ENCODE results near the gene TRIL. TPM values are rescaled to one million over a fixed set of nuclear protein-coding genes. Genes with fewer than 3 reads are reported as not detected.

Gene TRIL
- polyA plus RNA-seq, 3 donors: not detected

DNA sequence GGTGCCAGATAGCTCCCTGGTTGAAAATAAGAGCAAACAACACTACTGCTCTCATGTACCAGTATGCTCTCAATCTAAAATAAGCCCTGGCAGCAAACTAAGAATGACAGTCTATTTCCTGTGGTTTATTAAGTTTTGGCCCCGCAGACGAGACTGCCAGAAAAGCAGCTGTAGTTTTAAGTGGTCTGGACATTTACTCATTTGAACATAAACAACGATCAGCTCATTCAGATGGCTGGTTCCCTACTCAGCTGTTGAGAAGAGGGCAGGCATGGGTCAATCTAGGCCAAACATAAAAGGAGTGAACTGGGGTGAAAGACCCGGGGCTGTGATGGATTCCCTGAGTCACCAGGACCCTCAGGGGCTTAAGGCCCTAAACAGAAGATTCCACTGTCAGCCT, 4.5 kb downstream of the TRIL start:
- TF ChIP-seq, protein P1, sequence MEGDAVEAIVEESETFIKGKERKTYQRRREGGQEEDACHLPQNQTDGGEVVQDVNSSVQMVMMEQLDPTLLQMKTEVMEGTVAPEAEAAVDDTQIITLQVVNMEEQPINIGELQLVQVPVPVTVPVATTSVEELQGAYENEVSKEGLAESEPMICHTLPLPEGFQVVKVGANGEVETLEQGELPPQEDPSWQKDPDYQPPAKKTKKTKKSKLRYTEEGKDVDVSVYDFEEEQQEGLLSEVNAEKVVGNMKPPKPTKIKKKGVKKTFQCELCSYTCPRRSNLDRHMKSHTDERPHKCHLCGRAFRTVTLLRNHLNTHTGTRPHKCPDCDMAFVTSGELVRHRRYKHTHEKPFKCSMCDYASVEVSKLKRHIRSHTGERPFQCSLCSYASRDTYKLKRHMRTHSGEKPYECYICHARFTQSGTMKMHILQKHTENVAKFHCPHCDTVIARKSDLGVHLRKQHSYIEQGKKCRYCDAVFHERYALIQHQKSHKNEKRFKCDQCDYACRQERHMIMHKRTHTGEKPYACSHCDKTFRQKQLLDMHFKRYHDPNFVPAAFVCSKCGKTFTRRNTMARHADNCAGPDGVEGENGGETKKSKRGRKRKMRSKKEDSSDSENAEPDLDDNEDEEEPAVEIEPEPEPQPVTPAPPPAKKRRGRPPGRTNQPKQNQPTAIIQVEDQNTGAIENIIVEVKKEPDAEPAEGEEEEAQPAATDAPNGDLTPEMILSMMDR (IDR thresholded peaks at IDR 0.05): no peak
- peaks cover 0 to 6% of the 10 kb centered on the region in 2 donors for H3K36me3 Mint-ChIP-seq
- peak overlapping the region in 1 of 2 donors; percentile 39 for H3K4me3 Mint-ChIP-seq
- peaks cover 36% of the 10 kb centered on the region in 2 donors for H3K4me1 ChIP-seq (ENCODE audit: control insufficient read depth in 1 of 2, insufficient read depth in 2 of 2, low read length in 2 of 2)
- no peak overlapping the region for H3K9ac ChIP-seq (ENCODE audit: insufficient read depth, low read length, poor library complexity, severe bottlenecking)
- no peak overlapping the region for H2AFZ ChIP-seq (ENCODE audit: insufficient read depth, low read depth, low read length, poor library complexity, severe bottlenecking)
- DNase-seq: no peak
- H3K27ac Mint-ChIP-seq: no peak overlapping the region
- intact Hi-C loops (cut with micrococcal nuclease): loop anchor here in 1 of 2 donors (10.0 kb wide), 1 partner anchor 151 kb away; no protein-coding TSS in a partner anchor
- peaks cover 45 to 82% (median 67%) of the 10 kb centered on the region in 3 donors for H3K27me3 Mint-ChIP-seq (ENCODE audit: low read depth in 3 of 3)
- no peaks in the 10 kb centered on the region for H4K20me1 ChIP-seq (ENCODE audit: insufficient read depth, low read length)
- H3K4me1 Mint-ChIP-seq: peaks cover 27% of the 10 kb centered on the region
- H3K27me3 ChIP-seq (ENCODE audit: control insufficient read depth in 2 of 2, insufficient read depth in 2 of 2, low read length in 2 of 2): peaks cover 53 to 84% of the 10 kb centered on the region in 2 donors
- H3K79me2 ChIP-seq (ENCODE audit: insufficient read depth, low read length): no peaks in the 10 kb centered on the region
- H3K4me2 ChIP-seq (replicated peaks; ENCODE audit: extremely low read depth, low read length, poor library complexity, severe bottlenecking): no peak overlapping the region
- 38% methylated on average over 4 of the region's 4 CpGs for whole genome bisulfite sequencing (ENCODE audit: insufficient coverage)
- no peak overlapping the region for H3K4me3 ChIP-seq (replicated peaks in 1 of 3; ENCODE audit: low read depth in 2 of 3, low read length in 3 of 3)
- H3K9me3 ChIP-seq (replicated peaks in 1 of 2; ENCODE audit: control insufficient read depth in 1 of 2, insufficient read depth in 1 of 2, low read length in 2 of 2): peaks cover under 1 to 16% of the 10 kb centered on the region in 2 donors
- peaks cover 0 to 28% (median 13%) of the 10 kb centered on the region in 7 donors for H3K9me3 Mint-ChIP-seq
- H3K27ac ChIP-seq (ENCODE audit: low read depth in 1 of 2, low read length in 2 of 2): no peak overlapping the region
- no peaks in the 10 kb centered on the region for H3K36me3 ChIP-seq (replicated peaks in 1 of 2; ENCODE audit: control insufficient read depth in 1 of 2, insufficient read depth in 2 of 2, low read length in 2 of 2)

DNA sequence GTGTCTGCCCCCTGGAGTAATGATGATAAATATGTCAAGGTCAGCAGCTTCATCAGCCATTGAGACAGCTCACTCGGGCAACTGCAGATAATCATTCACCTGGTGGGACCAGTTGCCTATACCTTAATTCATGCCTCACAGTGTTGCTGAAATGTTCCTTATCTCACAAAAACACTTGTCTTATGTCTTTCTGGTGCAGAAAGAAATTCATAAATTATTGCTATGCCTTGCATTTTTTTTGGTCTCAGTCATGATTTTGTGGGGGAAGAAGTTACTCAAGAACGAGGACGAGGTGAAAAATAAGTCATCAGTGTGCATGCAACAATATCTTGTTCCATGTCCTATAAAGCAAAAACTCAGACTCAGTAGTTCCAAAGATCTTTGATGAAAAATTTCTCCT, 16.0 kb downstream of the TRIL start:
- no peak overlapping the region for H3K4me3 ChIP-seq (replicated peaks in 1 of 3; ENCODE audit: low read depth in 2 of 3, low read length in 3 of 3)
- peaks cover 0 to 4% (median 0%) of the 10 kb centered on the region in 7 donors for H3K9me3 Mint-ChIP-seq
- H3K9ac ChIP-seq (ENCODE audit: insufficient read depth, low read length, poor library complexity, severe bottlenecking): no peak overlapping the region
- H2AFZ ChIP-seq (ENCODE audit: insufficient read depth, low read depth, low read length, poor library complexity, severe bottlenecking): no peak overlapping the region
- H3K27ac ChIP-seq (ENCODE audit: low read depth in 1 of 2, low read length in 2 of 2): no peak overlapping the region
- DNase-seq: no peak
- H4K20me1 ChIP-seq (ENCODE audit: insufficient read depth, low read length): no peaks in the 10 kb centered on the region
- H3K36me3 ChIP-seq (replicated peaks in 1 of 2; ENCODE audit: control insufficient read depth in 1 of 2, insufficient read depth in 2 of 2, low read length in 2 of 2): no peaks in the 10 kb centered on the region
- H3K4me1 Mint-ChIP-seq: no peaks in the 10 kb centered on the region
- H3K27me3 Mint-ChIP-seq (ENCODE audit: low read depth in 3 of 3): peaks cover 8 to 11% (median 11%) of the 10 kb centered on the region in 3 donors
- H3K27ac Mint-ChIP-seq: no peak overlapping the region
- no peaks in the 10 kb centered on the region for H3K4me1 ChIP-seq (ENCODE audit: control insufficient read depth in 1 of 2, insufficient read depth in 2 of 2, low read length in 2 of 2)
- no CpG with 5 or more reads among the region's 3 CpGs for WGBS (ENCODE audit: insufficient coverage)
- H3K4me2 ChIP-seq (replicated peaks; ENCODE audit: extremely low read depth, low read length, poor library complexity, severe bottlenecking): no peak overlapping the region
- TF ChIP-seq, protein P1 (IDR thresholded peaks at IDR 0.05): no peak
- H3K36me3 Mint-ChIP-seq: no peaks in the 10 kb centered on the region
- intact Hi-C loops (cut with micrococcal nuclease): no loop called here
- H3K27me3 ChIP-seq (ENCODE audit: control insufficient read depth in 2 of 2, insufficient read depth in 2 of 2, low read length in 2 of 2): peaks cover 2% of the 10 kb centered on the region in 2 donors
- no peaks in the 10 kb centered on the region for H3K9me3 ChIP-seq (replicated peaks in 1 of 2; ENCODE audit: control insufficient read depth in 1 of 2, insufficient read depth in 1 of 2, low read length in 2 of 2)
- H3K4me3 Mint-ChIP-seq: no peak overlapping the region
- H3K79me2 ChIP-seq (ENCODE audit: insufficient read depth, low read length): no peaks in the 10 kb centered on the region
